Left lobe of liver (tissue), 2 donors: ENCODE data around the gene LRRN4CL. TPM values are rescaled to one million over a fixed set of nuclear protein-coding genes. Genes with fewer than 3 reads are reported as not detected.
A peak's percentile ranks its signal among the peaks of the same experiment; 100 is the strongest.

Experiments used
- ATAC-seq: fragments of 200-7000 bp; cut with Tn5 transposase; one replicate; pipeline ENCODE4 v1.9.1; 2020; ENCODE audit warnings: mild to moderate bottlenecking, moderate library complexity
- DNase-seq: peaks from one replicate; pipeline ENCODE4 v3.0.0-alpha.2; 2020; ENCODE audit warnings: low spot score
- total RNA-seq: library from RNA; stranded (reverse); gene quantifications from one replicate; pipeline ENCODE4 v1.2.1, GENCODE V29; 2021
- donor health status: DM: no; HTN: no; CAD: no; lungs with moderate emphysema.
- donor health status: DM: no; HTN: yes; CAD: no.

Gene LRRN4CL
- total RNA-seq, 1 donor from 2014 or later: not detected

- no peak for DNase-seq
- ATAC-seq: no peak
Observed at GRCh38 chr11:62648967-62649364, 40.4 kb downstream of the LRRN4CL start.

GRCh38 chr11:62648185-62648966 is 41.0 kb downstream of the LRRN4CL start:
- no peak for DNase-seq
- no peak for ATAC-seq

- ATAC-seq: no peak
Observed at GRCh38 chr11:62647609-62648005, 41.7 kb downstream of the LRRN4CL start.

DNA sequence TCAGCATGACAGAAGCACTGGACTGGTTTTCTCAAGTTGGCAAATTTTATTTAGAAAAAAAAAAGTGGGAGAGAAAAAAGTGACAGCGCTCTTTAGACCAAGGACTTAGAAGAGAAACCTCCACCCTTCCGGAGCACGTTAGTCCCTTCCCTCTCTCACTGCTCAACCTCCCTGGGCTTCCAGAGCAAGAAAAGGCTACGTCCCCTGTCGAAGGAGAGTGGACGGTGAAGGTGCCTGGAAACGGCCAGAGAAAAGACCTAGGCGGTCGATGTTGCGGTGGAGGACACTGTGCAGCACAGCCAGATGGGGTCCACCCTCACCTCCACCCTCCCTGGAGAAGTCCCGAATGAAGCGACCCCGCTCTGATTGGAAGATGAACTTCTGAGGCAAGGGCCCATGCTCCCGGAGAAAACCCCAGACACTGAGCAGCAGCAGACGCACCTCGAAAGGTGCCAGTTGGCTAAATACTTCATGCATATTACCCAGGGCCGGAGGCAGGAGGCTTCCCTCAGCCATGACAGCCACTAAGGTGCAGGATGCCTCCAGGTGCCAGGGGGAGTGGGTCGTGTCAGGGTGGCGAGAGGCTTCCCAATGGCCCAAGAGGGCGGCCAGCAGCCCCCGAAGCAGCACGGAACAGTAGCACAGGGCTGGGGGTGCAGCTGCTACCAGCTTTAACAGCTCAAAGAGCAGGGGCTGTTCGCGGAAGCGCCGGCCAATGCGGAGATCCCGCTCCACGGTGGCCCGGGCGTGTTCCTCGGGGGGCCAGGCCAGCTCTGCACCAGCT is 42.3 kb downstream of the LRRN4CL start:
- no peak for DNase-seq

More at GRCh38 chr11:62647609-62648005, 41.7 kb downstream of the LRRN4CL start:
- DNase-seq: no peak

DNA sequence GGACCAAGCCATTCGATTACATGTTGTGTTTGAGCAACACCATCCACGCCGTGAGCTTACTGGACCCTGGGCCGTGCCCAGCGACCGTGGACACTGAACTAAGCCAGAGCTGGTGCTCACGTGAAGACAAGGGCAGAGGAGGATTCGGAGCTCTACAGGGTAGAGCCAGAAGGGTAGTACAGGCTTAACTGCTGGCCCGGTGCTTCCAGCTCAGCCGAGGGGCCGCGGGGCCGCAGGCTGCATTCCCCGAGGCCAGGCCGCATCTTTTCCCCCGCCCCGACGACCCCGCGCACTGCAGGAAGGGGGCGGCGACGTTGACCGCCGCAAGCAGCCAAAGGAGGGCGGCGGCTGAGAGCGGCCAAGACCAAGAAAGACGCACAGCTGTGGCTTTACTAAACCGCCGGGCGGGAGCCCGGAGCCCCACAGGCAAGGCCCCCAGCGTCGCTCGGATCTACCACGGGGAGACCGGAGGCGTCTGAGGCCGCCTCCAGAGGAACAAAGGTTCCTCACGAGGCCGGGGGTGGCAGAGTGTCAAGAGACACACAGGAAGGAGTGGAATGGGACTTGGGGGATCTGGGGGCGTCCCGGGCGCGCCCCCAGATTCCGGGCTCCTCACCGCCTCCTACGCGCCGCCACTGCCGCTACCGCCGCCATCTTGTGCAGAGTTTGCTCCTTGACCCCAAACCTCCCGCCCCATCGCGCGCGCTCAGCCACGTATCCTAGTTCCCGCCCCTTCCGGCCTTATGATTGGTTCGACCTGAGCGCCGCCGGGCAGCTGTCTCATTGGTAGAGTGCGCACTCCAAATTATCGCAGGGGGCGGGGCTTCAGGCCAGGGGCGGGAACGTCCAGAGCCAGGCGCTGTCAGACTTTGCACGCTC is 43.1 kb downstream of the LRRN4CL start, which contains the start of gene GANAB:
GANAB (minus strand) TSS at position 668 of the 879 bp plus-strand sequence; CDS start at position 654, 14 bp downstream.
- ATAC-seq: peak; percentile 93
- DNase-seq: peak; percentile 99

More for the DNA sequence above, 42.3 kb downstream of the LRRN4CL start:
- ATAC-seq: peak; percentile 10

GRCh38 chr11:62645671-62645945 is 43.7 kb downstream of the LRRN4CL start:
- ATAC-seq (no peak), DNase-seq (no peak)

GRCh38 chr11:62644220-62644619 is 45.1 kb downstream of the LRRN4CL start:
- ATAC-seq (no peak), DNase-seq (no peak)

Other genes with a start within 250 kb of the LRRN4CL start
- 115 TPM for gene AHNAK, start 142.7 kb downstream of the LRRN4CL start, total RNA-seq
- gene EEF1G, start 115.6 kb downstream of the LRRN4CL start, total RNA-seq: 441 TPM
- gene TUT1, start 98.0 kb downstream of the LRRN4CL start, total RNA-seq: 32.6 TPM
- gene MTA2, start 87.7 kb downstream of the LRRN4CL start, total RNA-seq: 24.4 TPM
- 29.9 TPM for gene EML3, start 76.8 kb downstream of the LRRN4CL start, total RNA-seq
- 1.1 TPM for gene ROM1, start 76.3 kb downstream of the LRRN4CL start, total RNA-seq
- gene B3GAT3, start 67.5 kb downstream of the LRRN4CL start, total RNA-seq: 16.8 TPM
- gene GANAB, start 42.9 kb downstream of the LRRN4CL start, total RNA-seq: 220 TPM
- gene INTS5, start 36.2 kb downstream of the LRRN4CL start, total RNA-seq: 12.8 TPM
- gene C11orf98, start 24.3 kb downstream of the LRRN4CL start, total RNA-seq: 30.4 TPM
- 3.4 TPM for gene CSKMT, start 24.2 kb downstream of the LRRN4CL start, total RNA-seq
- 4.9 TPM for gene UQCC3, start 17.9 kb downstream of the LRRN4CL start, total RNA-seq
- 3.3 TPM for gene LBHD1, start 17.3 kb downstream of the LRRN4CL start, total RNA-seq
- gene UBXN1, start 10.5 kb downstream of the LRRN4CL start, total RNA-seq: 30.5 TPM
- 35.1 TPM for gene BSCL2, start 17.9 kb upstream of the LRRN4CL start, total RNA-seq
- gene GNG3, start 18.1 kb upstream of the LRRN4CL start, total RNA-seq: 0.20 TPM
- 13.7 TPM for gene HNRNPUL2, start 37.9 kb upstream of the LRRN4CL start, total RNA-seq
- 11.2 TPM for gene TTC9C, start 39.0 kb upstream of the LRRN4CL start, total RNA-seq
- gene ZBTB3, start 64.6 kb upstream of the LRRN4CL start, total RNA-seq: 5.5 TPM
- gene POLR2G, start 72.0 kb upstream of the LRRN4CL start, total RNA-seq: 22.7 TPM
- gene TAF6L, start 81.9 kb upstream of the LRRN4CL start, total RNA-seq: 22.9 TPM
- gene TMEM179B, start 97.9 kb upstream of the LRRN4CL start, total RNA-seq: 27.5 TPM
- gene TMEM223, start 102.5 kb upstream of the LRRN4CL start, total RNA-seq: 7.6 TPM
- gene NXF1, start 115.9 kb upstream of the LRRN4CL start, total RNA-seq: 42.8 TPM
- 23.8 TPM for gene STX5, start 142.5 kb upstream of the LRRN4CL start, total RNA-seq
- gene TEX54, start 143.3 kb upstream of the LRRN4CL start, total RNA-seq: not detected
- gene WDR74, start 150.1 kb upstream of the LRRN4CL start, total RNA-seq: 20.5 TPM
- gene SLC3A2, start 191.4 kb upstream of the LRRN4CL start, total RNA-seq: 64.8 TPM
- not detected for gene CHRM1, start 231.8 kb upstream of the LRRN4CL start, total RNA-seq